Measurements from ENCODE around the gene RASGEF1C. TPM values are rescaled to one million over a fixed set of nuclear protein-coding genes. Genes with fewer than 3 reads are reported as not detected.

The RASGEF1C gene
- total and polyA plus RNA-seq, 2 experiments from 2014 or later, result 0.40 to 0.42 TPM

DNA sequence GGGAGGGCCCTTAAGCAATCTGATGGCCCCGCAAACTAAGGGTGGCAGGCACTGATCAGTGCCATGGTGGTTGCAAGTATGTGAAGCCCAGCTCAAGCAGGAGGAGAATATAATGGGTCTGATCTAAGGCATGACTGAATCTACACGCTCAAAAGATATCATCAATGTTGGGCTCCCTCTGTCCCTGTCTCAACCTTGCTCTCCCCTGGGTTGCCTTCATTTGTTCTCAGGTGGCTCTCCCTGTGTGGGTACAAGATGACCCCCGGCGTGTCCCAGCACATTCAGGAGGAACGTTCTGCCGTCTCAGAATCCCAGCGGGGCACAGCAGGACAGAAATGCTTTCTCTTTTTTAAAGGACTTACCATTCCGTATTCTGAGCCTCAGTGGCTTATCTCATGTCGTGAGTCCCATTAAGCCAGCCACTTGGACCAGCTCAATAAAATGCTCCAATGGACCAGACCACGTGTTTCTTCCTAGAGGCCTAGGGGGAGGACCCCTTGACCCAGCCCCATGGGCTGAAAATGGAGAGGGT, 125.4 kb downstream of the RASGEF1C start:
- ATAC-seq (peak; percentile 34), DNase-seq (ENCODE audit: low spot score) (no peak)
- no peak overlapping the region for H2AFZ ChIP-seq
- no peaks in the 10 kb centered on the region for H3K79me2 ChIP-seq (replicated peaks; ENCODE audit: insufficient read depth)
- TF ChIP-seq POLR2AphosphoS5 (IDR thresholded peaks at IDR 0.05; ENCODE audit: low read depth) (no peak), ZNF114 (CRISPR knock-in tag; IDR thresholded peaks at IDR 0.05) (no peak), EZH2phosphoT487 (IDR thresholded peaks at IDR 0.05; ENCODE audit: unreplicated experiment) (no peak), CREB1 (CRISPR knock-in tag; IDR thresholded peaks at IDR 0.05; ENCODE audit: low read depth) (no peak), EZH2 (IDR thresholded peaks at IDR 0.05; ENCODE audit: low read depth, unreplicated experiment) (no peak)
- TF ChIP-seq, protein P1, sequence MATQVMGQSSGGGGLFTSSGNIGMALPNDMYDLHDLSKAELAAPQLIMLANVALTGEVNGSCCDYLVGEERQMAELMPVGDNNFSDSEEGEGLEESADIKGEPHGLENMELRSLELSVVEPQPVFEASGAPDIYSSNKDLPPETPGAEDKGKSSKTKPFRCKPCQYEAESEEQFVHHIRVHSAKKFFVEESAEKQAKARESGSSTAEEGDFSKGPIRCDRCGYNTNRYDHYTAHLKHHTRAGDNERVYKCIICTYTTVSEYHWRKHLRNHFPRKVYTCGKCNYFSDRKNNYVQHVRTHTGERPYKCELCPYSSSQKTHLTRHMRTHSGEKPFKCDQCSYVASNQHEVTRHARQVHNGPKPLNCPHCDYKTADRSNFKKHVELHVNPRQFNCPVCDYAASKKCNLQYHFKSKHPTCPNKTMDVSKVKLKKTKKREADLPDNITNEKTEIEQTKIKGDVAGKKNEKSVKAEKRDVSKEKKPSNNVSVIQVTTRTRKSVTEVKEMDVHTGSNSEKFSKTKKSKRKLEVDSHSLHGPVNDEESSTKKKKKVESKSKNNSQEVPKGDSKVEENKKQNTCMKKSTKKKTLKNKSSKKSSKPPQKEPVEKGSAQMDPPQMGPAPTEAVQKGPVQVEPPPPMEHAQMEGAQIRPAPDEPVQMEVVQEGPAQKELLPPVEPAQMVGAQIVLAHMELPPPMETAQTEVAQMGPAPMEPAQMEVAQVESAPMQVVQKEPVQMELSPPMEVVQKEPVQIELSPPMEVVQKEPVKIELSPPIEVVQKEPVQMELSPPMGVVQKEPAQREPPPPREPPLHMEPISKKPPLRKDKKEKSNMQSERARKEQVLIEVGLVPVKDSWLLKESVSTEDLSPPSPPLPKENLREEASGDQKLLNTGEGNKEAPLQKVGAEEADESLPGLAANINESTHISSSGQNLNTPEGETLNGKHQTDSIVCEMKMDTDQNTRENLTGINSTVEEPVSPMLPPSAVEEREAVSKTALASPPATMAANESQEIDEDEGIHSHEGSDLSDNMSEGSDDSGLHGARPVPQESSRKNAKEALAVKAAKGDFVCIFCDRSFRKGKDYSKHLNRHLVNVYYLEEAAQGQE (IDR thresholded peaks at IDR 0.05; ENCODE audit: unreplicated experiment), result no peak
- TF ChIP-seq, protein P2, sequence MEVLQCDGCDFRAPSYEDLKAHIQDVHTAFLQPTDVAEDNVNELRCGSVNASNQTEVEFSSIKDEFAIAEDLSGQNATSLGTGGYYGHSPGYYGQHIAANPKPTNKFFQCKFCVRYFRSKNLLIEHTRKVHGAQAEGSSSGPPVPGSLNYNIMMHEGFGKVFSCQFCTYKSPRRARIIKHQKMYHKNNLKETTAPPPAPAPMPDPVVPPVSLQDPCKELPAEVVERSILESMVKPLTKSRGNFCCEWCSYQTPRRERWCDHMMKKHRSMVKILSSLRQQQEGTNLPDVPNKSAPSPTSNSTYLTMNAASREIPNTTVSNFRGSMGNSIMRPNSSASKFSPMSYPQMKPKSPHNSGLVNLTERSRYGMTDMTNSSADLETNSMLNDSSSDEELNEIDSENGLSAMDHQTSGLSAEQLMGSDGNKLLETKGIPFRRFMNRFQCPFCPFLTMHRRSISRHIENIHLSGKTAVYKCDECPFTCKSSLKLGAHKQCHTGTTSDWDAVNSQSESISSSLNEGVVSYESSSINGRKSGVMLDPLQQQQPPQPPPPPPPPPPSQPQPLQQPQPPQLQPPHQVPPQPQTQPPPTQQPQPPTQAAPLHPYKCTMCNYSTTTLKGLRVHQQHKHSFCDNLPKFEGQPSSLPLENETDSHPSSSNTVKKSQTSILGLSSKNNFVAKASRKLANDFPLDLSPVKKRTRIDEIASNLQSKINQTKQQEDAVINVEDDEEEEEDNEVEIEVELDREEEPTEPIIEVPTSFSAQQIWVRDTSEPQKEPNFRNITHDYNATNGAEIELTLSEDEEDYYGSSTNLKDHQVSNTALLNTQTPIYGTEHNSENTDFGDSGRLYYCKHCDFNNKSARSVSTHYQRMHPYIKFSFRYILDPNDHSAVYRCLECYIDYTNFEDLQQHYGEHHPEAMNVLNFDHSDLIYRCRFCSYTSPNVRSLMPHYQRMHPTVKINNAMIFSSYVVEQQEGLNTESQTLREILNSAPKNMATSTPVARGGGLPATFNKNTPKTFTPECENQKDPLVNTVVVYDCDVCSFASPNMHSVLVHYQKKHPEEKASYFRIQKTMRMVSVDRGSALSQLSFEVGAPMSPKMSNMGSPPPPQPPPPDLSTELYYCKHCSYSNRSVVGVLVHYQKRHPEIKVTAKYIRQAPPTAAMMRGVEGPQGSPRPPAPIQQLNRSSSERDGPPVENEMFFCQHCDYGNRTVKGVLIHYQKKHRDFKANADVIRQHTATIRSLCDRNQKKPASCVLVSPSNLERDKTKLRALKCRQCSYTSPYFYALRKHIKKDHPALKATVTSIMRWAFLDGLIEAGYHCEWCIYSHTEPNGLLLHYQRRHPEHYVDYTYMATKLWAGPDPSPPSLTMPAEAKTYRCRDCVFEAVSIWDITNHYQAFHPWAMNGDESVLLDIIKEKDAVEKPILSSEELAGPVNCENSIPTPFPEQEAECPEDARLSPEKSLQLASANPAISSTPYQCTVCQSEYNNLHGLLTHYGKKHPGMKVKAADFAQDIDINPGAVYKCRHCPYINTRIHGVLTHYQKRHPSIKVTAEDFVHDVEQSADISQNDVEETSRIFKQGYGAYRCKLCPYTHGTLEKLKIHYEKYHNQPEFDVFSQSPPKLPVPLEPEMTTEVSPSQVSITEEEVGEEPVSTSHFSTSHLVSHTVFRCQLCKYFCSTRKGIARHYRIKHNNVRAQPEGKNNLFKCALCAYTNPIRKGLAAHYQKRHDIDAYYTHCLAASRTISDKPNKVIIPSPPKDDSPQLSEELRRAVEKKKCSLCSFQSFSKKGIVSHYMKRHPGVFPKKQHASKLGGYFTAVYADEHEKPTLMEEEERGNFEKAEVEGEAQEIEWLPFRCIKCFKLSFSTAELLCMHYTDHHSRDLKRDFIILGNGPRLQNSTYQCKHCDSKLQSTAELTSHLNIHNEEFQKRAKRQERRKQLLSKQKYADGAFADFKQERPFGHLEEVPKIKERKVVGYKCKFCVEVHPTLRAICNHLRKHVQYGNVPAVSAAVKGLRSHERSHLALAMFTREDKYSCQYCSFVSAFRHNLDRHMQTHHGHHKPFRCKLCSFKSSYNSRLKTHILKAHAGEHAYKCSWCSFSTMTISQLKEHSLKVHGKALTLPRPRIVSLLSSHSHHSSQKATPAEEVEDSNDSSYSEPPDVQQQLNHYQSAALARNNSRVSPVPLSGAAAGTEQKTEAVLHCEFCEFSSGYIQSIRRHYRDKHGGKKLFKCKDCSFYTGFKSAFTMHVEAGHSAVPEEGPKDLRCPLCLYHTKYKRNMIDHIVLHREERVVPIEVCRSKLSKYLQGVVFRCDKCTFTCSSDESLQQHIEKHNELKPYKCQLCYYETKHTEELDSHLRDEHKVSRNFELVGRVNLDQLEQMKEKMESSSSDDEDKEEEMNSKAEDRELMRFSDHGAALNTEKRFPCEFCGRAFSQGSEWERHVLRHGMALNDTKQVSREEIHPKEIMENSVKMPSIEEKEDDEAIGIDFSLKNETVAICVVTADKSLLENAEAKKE (CRISPR knock-in tag; IDR thresholded peaks at IDR 0.05), result no peak
- no peaks in the 10 kb centered on the region for H3K36me3 ChIP-seq (ENCODE audit: insufficient read depth)
- peaks cover 55% of the 10 kb centered on the region for H3K4me1 Mint-ChIP-seq
- peak overlapping the region; percentile 50; the same call in 1 of the 2 replicates for H3K4me2 ChIP-seq
- no peaks in the 10 kb centered on the region for H4K20me1 ChIP-seq (replicated peaks; ENCODE audit: insufficient read depth)
- H3K27ac Mint-ChIP-seq, result peak overlapping the region; percentile 98
- peak overlapping the region; percentile 32; the same call in 1 of the 3 replicates for H3K4me3 Mint-ChIP-seq
- no peak overlapping the region for H3K4me3 ChIP-seq
- no peaks in the 10 kb centered on the region for H3K27me3 ChIP-seq (ENCODE audit: insufficient read depth)
- peaks cover 31% of the 10 kb centered on the region for H3K9me3 Mint-ChIP-seq
- peaks cover 21% of the 10 kb centered on the region for H3F3A ChIP-seq (replicated peaks; ENCODE audit: low read depth)
- peaks cover 28% of the 10 kb centered on the region for H3K27me3 Mint-ChIP-seq (ENCODE audit: insufficient read depth, low read depth, poor library complexity)
- peak overlapping the region; percentile 94 for H3K27ac ChIP-seq (ENCODE audit: low read depth)
- H3K4me1 ChIP-seq (ENCODE audit: insufficient read depth), result peaks cover 48% of the 10 kb centered on the region
- peaks cover 32% of the 10 kb centered on the region for H3K36me3 Mint-ChIP-seq (ENCODE audit: low read depth)
- 0 out of 2 replicates have a peak, but pooled peaks cover 3% of the 10 kb centered on the region for H3K9me2 ChIP-seq (ENCODE audit: insufficient read depth)

Measured in GM23338 (cell line).